Measurements from ENCODE around the gene GUF1.
A peak's percentile ranks its signal among the peaks of the same experiment; 100 is the strongest.
"Not testable (repeated sequence)": the region's sequence is repeated elsewhere in the genome, so short reads cannot be mapped to it uniquely, and the experiment has no call there.

GUF1 gene

DNA sequence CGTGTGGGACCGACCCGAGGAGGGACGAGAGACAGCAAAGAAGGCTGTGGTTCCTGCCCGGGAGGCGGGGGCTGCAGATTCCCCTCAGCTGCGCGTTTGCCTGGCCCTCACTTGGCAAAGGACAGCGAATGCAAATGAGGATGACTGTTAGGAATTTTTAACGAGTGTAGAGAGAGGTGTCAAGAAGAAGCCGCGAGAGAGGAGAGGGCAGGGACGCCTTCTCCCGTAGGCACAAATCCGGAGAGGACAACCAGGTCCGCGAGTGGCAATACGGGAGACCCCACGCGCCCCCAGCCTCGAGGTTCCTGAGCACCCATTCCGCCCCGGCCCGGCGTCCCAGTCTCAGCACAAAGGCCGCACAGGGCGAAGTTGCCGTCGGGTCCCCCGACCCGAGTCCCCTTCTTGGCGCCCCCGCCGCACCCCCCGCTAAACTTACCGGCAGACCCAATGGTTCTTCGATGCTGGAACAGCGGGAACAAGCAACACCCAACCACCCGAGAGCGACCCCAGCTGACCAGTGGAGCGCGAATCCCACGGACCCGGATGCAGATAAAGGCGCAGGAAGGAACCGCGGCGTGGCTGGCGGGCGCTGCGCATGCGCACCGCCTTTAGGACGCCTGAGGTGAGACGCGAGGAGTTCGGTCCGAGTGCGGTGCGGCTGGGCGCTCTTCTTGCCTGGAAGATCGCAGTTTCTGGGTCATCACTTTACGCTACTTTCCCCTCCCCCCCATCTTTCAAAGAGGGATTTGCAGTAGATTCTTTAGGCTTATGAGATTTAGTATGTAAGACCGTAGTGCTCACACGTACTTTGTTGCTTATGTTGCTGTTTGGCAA lies 48.0 kb downstream of the GUF1 start, which contains the start of gene GNPDA2:
Gene GNPDA2, minus strand, starts transcription at position 519 of the 834 bp plus-strand sequence. CDS start 4,349 bp downstream, outside the sequence.
- Histone ChIP-seq H3K4me3 (replicated peaks; ENCODE audit: low read depth, low read length) (peak within 1 kb of the TSS; percentile 86), H3K27me3 (replicated peaks; ENCODE audit: control insufficient read depth, insufficient read depth, low read length) (no peaks in the 10 kb centered on the region), H3K36me3 (ENCODE audit: control insufficient read depth, insufficient read depth, low read length) (no peaks in the 10 kb centered on the region)
- peak; percentile 94 for DNase-seq (ENCODE audit: extremely low read depth, insufficient read length)
- TF ChIP-seq, protein P1, sequence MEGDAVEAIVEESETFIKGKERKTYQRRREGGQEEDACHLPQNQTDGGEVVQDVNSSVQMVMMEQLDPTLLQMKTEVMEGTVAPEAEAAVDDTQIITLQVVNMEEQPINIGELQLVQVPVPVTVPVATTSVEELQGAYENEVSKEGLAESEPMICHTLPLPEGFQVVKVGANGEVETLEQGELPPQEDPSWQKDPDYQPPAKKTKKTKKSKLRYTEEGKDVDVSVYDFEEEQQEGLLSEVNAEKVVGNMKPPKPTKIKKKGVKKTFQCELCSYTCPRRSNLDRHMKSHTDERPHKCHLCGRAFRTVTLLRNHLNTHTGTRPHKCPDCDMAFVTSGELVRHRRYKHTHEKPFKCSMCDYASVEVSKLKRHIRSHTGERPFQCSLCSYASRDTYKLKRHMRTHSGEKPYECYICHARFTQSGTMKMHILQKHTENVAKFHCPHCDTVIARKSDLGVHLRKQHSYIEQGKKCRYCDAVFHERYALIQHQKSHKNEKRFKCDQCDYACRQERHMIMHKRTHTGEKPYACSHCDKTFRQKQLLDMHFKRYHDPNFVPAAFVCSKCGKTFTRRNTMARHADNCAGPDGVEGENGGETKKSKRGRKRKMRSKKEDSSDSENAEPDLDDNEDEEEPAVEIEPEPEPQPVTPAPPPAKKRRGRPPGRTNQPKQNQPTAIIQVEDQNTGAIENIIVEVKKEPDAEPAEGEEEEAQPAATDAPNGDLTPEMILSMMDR (IDR thresholded peaks at IDR 0.05; ENCODE audit: insufficient read depth, low read length, poor library complexity, severe bottlenecking) = peak; percentile 26

DNA sequence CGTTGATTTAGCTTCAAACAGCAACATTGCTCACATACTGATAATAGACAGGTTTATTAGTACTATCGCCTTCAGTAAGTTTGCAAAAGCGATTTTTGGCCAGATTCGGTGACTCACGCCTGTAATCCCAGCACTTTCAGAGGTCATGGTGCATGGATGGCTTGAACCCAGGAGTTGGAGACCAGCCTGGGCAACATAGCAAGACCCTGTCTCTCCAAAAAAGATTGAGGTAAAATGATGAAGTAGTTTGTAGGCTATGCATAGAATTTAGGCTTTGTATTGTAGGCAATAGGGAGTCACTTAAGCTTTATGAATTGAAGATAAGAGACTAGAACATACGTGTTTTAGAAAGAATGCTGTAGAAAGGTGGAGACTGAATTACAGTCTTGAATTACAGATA lies 49.3 kb downstream of the GUF1 start:
- Histone ChIP-seq H3K4me3 (replicated peaks; ENCODE audit: low read depth, low read length) (no peak overlapping the region), H3K36me3 (ENCODE audit: control insufficient read depth, insufficient read depth, low read length) (no peaks in the 10 kb centered on the region), H3K27me3 (replicated peaks; ENCODE audit: control insufficient read depth, insufficient read depth, low read length) (no peaks in the 10 kb centered on the region)
- TF ChIP-seq, protein P1 (IDR thresholded peaks at IDR 0.05; ENCODE audit: insufficient read depth, low read length, poor library complexity, severe bottlenecking) = no peak
- no peak for DNase-seq (ENCODE audit: extremely low read depth, insufficient read length)

DNA sequence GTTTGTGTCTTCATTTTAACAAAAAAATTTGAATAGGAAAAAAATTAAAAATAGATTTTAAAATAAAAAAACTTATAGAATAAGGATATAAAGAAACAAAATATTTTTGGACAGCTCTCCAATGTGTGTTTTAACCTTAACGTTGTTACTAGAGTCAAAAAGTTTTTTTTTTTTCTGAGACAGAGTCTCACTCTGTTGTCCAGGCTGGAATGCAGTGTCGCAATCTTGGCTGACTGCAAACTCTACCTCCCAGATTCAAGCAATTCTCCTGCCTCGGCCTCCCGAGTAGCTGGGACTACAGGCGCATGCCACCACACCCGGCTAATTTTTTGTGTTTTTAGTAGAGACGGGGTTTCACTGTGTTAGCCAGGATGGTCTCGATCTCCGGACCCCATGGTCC lies 50.5 kb downstream of the GUF1 start:
- not testable (repeated sequence) for DNase-seq (ENCODE audit: extremely low read depth, insufficient read length); H3K4me3 ChIP-seq (replicated peaks; ENCODE audit: low read depth, low read length); H3K27me3 ChIP-seq (replicated peaks; ENCODE audit: control insufficient read depth, insufficient read depth, low read length); H3K36me3 ChIP-seq (ENCODE audit: control insufficient read depth, insufficient read depth, low read length)

DNA sequence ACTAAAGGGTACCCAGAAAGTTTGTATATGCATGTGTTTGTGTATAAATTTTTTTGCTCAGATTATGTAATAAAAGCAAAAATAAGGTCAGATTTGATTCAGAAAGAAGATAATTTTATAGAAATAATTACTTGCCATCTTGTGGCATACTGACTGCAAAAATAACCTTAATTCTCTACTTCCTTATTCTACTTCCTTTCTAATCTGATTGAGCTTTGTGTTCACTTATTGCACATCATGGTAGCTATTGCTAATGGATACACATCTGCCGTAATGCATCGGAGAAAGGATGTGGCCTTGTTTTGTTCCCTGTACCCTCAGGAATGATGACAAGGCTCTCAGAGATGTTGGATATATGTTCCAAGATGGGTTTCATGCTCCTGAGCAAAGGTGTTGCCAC lies 58.7 kb downstream of the GUF1 start:
- H3K4me3 ChIP-seq (replicated peaks; ENCODE audit: low read depth, low read length) = no peak overlapping the region
- no peak for DNase-seq (ENCODE audit: extremely low read depth, insufficient read length)
- no peaks in the 10 kb centered on the region for H3K27me3 ChIP-seq (replicated peaks; ENCODE audit: control insufficient read depth, insufficient read depth, low read length)
- TF ChIP-seq, protein P1 (IDR thresholded peaks at IDR 0.05; ENCODE audit: insufficient read depth, low read length, poor library complexity, severe bottlenecking) = no peak
- H3K36me3 ChIP-seq (ENCODE audit: control insufficient read depth, insufficient read depth, low read length) = no peaks in the 10 kb centered on the region

DNA sequence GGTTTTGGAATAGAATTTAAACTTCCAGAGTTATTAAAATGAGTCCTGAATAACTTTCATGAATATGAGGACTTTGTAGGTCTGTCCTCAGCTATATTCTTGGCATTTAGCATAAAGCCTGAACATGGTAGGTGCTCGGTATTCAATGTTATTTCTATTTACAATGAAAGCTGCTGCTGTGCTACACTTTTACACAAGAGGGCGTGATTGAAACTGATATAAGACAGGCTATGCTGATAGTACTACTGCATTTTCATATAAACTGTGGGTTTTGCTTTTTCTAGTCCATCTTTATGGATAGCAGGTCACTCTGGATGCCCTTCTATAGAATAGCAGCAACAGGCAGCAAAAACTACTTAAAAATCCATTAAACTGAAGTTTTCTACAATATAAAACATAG lies 60.4 kb downstream of the GUF1 start:
- Histone ChIP-seq H3K27me3 (replicated peaks; ENCODE audit: control insufficient read depth, insufficient read depth, low read length) (no peaks in the 10 kb centered on the region), H3K36me3 (ENCODE audit: control insufficient read depth, insufficient read depth, low read length) (no peaks in the 10 kb centered on the region), H3K4me3 (replicated peaks; ENCODE audit: low read depth, low read length) (no peak overlapping the region)
- TF ChIP-seq, protein P1 (IDR thresholded peaks at IDR 0.05; ENCODE audit: insufficient read depth, low read length, poor library complexity, severe bottlenecking) = peak; percentile 47
- DNase-seq (ENCODE audit: extremely low read depth, insufficient read length) = no peak

DNA sequence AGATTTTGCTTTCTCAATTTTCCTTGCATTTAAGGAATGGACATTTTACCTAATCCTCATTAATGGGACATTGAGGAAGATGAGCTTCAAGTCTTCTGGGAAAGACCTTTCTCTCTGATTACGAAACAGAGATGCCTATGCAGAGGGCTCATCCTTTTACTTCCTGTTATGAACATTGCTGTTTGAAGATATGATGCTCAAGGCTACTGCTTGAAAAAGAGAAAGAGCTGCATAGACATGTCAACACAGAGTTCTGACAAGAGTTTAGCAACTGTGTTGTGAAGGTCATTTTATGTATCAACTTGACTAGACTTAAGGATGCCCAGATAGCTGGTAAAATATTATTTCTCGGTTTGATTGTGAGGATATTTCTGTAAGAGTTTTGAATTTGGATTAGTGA lies 62.0 kb downstream of the GUF1 start:
- TF ChIP-seq, protein P1 (IDR thresholded peaks at IDR 0.05; ENCODE audit: insufficient read depth, low read length, poor library complexity, severe bottlenecking) = no peak

More for the DNA sequence above, 62.0 kb downstream of the GUF1 start:
- Histone ChIP-seq H3K4me3 (replicated peaks; ENCODE audit: low read depth, low read length) (no peak overlapping the region), H3K36me3 (ENCODE audit: control insufficient read depth, insufficient read depth, low read length) (no peaks in the 10 kb centered on the region), H3K27me3 (replicated peaks; ENCODE audit: control insufficient read depth, insufficient read depth, low read length) (no peaks in the 10 kb centered on the region)
- no peak for DNase-seq (ENCODE audit: extremely low read depth, insufficient read length)

All from GM06990 (cell line).